HG02798 (cell line): ENCODE data around the gene PROX1.
"Not testable (repeated sequence)": the region's sequence is repeated elsewhere in the genome, so short reads cannot be mapped to it uniquely, and the experiment has no call there.

Source experiments
- ATAC-seq: cut with Tn5 transposase; IDR thresholded peaks from one replicate; pipeline ENCODE4 v1.9.1; 2021; ENCODE audit warnings: mild to moderate bottlenecking; ENCODE audit not compliant: unreplicated experiment, poor library complexity

The PROX1 gene

GRCh38 chr1:214066936-214067335, 79.2 kb downstream of the PROX1 start:
- no peak for ATAC-seq

GRCh38 chr1:214067397-214067796, 79.6 kb downstream of the PROX1 start:
- ATAC-seq = no peak

GRCh38 chr1:214067853-214068703, 80.3 kb downstream of the PROX1 start:
- ATAC-seq = no peak

GRCh38 chr1:214068979-214069378, 81.2 kb downstream of the PROX1 start:
- no peak for ATAC-seq

- ATAC-seq = no peak
Measured at GRCh38 chr1:214071469-214071868, 83.7 kb downstream of the PROX1 start.

GRCh38 chr1:214072426-214073157, 84.8 kb downstream of the PROX1 start:
- ATAC-seq = no peak

- ATAC-seq = no peak
Measured at GRCh38 chr1:214074477-214074876, 86.7 kb downstream of the PROX1 start.

GRCh38 chr1:214075305-214075998, 87.7 kb downstream of the PROX1 start:
- ATAC-seq = no peak

GRCh38 chr1:214075999-214076707, 88.4 kb downstream of the PROX1 start:
- ATAC-seq = no peak

- ATAC-seq = no peak
Measured at GRCh38 chr1:214076708-214077065, 88.9 kb downstream of the PROX1 start.

GRCh38 chr1:214078950-214079349, 91.2 kb downstream of the PROX1 start:
- no peak for ATAC-seq

- ATAC-seq = no peak
Measured at GRCh38 chr1:214085325-214085724, 97.6 kb downstream of the PROX1 start.

GRCh38 chr1:214086945-214087344, 99.2 kb downstream of the PROX1 start:
- no peak for ATAC-seq

GRCh38 chr1:214089003-214089402, 101.2 kb downstream of the PROX1 start:
- ATAC-seq = not testable (repeated sequence)
